ENCODE measurements around the gene SMAP1. TPM values are rescaled to one million over a fixed set of nuclear protein-coding genes. Genes with fewer than 3 reads are reported as not detected.

The SMAP1 gene
- total and polyA plus RNA-seq, 12 donors = 11.3 to 39.8 (median 24.2) TPM

GRCh38 chr6:70694371-70694770 lies 26.7 kb downstream of the SMAP1 start:
- no peaks in the 10 kb centered on the region for H3K9me3 ChIP-seq (replicated peaks in 1 of 3)
- no peaks in the 10 kb centered on the region for H3K4me1 ChIP-seq (replicated peaks in 1 of 2)
- H3K27ac ChIP-seq = no peak overlapping the region
- WGBS, 4 donors = 95 to 100% (median 100%) methylated on average over 1 of the region's 1 CpG
- no peaks in the 10 kb centered on the region for H3K36me3 ChIP-seq (replicated peaks in 1 of 2)
- no peaks in the 10 kb centered on the region for H3K27me3 ChIP-seq
- intact Hi-C loops (cut with DNase I) = no loop called here
- DNase-seq = no peak
- TF ChIP-seq POLR2A (IDR thresholded peaks at IDR 0.05) (no peak), CTCF (IDR thresholded peaks at IDR 0.05) (no peak)
- no peak overlapping the region for H3K4me3 ChIP-seq

GRCh38 chr6:70700922-70701876 lies 33.5 kb downstream of the SMAP1 start:
- H3K27me3 ChIP-seq = no peaks in the 10 kb centered on the region
- 78 to 90% (median 82%) methylated on average over 6 to 10 of the region's 10 CpGs for WGBS, 4 donors
- no peak overlapping the region for H3K4me3 ChIP-seq
- H3K4me1 ChIP-seq (replicated peaks in 1 of 2) = no peaks in the 10 kb centered on the region
- no peaks in the 10 kb centered on the region for H3K36me3 ChIP-seq (replicated peaks in 1 of 2)
- no peaks in the 10 kb centered on the region for H3K9me3 ChIP-seq (replicated peaks in 1 of 3)
- no peak for TF ChIP-seq POLR2A (IDR thresholded peaks at IDR 0.05)
- no peak overlapping the region for H3K27ac ChIP-seq
- DNase-seq = peak in 5 of 7 donors; percentile 17 to 39 (median 32)
- intact Hi-C loops (cut with DNase I) = loop anchor here in 1 of 2 donors (5.0 kb wide), 1 partner anchor 186 kb away; no protein-coding TSS in a partner anchor

- intact Hi-C loops (cut with DNase I) = loop anchor here in 1 of 2 donors (2.0 kb wide), 1 partner anchor 179 kb away; no protein-coding TSS in a partner anchor
- Histone ChIP-seq H3K27me3 (no peaks in the 10 kb centered on the region), H3K4me3 (no peak overlapping the region), H3K27ac (no peak overlapping the region), H3K9me3 (replicated peaks in 1 of 3) (no peaks in the 10 kb centered on the region), H3K4me1 (replicated peaks in 1 of 2) (peaks cover 0 to 9% of the 10 kb centered on the region in 2 donors), H3K36me3 (replicated peaks in 1 of 2) (no peaks in the 10 kb centered on the region)
- WGBS, 4 donors = 80 to 97% (median 89%) methylated on average over 2 of the region's 2 CpGs
- no peak for DNase-seq
- no peak for TF ChIP-seq CTCF (IDR thresholded peaks at IDR 0.05)
- no peak for TF ChIP-seq POLR2A (IDR thresholded peaks at IDR 0.05)
Measured at GRCh38 chr6:70705772-70706171, 38.1 kb downstream of the SMAP1 start.

GRCh38 chr6:70706491-70707123 lies 38.9 kb downstream of the SMAP1 start:
- no peak for TF ChIP-seq POLR2A (IDR thresholded peaks at IDR 0.05)
- TF ChIP-seq CTCF (IDR thresholded peaks at IDR 0.05) = peak; percentile 54 to 83 (median 74)
- H3K36me3 ChIP-seq (replicated peaks in 1 of 2) = no peaks in the 10 kb centered on the region
- no peak overlapping the region for H3K4me3 ChIP-seq
- no peaks in the 10 kb centered on the region for H3K9me3 ChIP-seq (replicated peaks in 1 of 3)
- intact Hi-C loops (cut with DNase I) = loop anchor here in 1 of 2 donors (2.0 kb wide), 1 partner anchor 178 kb away; no protein-coding TSS in a partner anchor
- no peaks in the 10 kb centered on the region for H3K27me3 ChIP-seq
- no peak for DNase-seq
- peaks cover 0 to 9% of the 10 kb centered on the region in 2 donors for H3K4me1 ChIP-seq (replicated peaks in 1 of 2)
- WGBS, 4 donors = 0 to 2% (median 1%) methylated on average over 3 of the region's 3 CpGs
- H3K27ac ChIP-seq = no peak overlapping the region

All from adrenal gland (tissue), 12 donors.